Gastrocnemius medialis (tissue), 4 donors: ENCODE measurements around the gene GARRE1.

Experiments used
- CTCF ChIP-seq, 5 experiments: fragments of 450-650 bp in 3 of 5; fragments of 200-600 bp in 2 of 5; sonication (generic) in 2 of 5; IDR thresholded peaks in 4 of 5; conservative IDR thresholded peaks in 1 of 5; 1 replicate in 4 of 5; 2 replicates in 1 of 5; pipeline ENCODE4 v1.5.1; 2016 to 2019; ENCODE audit warnings: antibody characterized with exemption in 5 of 5, mild to moderate bottlenecking in 3 of 5, moderate library complexity in 3 of 5
- POLR2A ChIP-seq, 2 donors: fragments of 450-650 bp; IDR thresholded peaks; one replicate each; pipeline ENCODE4 v1.6.1; 2017; ENCODE audit warnings: antibody characterized with exemption in 2 of 2, mild to moderate bottlenecking in 2 of 2, moderate library complexity in 2 of 2

- TF ChIP-seq CTCF (IDR thresholded peaks at IDR 0.05 in 4 of 5, conservative IDR thresholded peaks at IDR 0.05 in 1 of 5) (no peak), POLR2A (IDR thresholded peaks at IDR 0.05) (no peak)
Measured at GRCh38 chr19:34291235-34291634, 36.9 kb downstream of the GARRE1 start.
